Jurkat, Clone E6-1 (cell line): ENCODE measurements around the gene SH3PXD2B.
A peak's percentile ranks its signal among the peaks of the same experiment; 100 is the strongest.

ENCODE experiments used
- DNase-seq: peaks from one replicate; pipeline ENCODE4 v3.0.0-alpha.2; 2011; ENCODE audit warnings: low read depth, low spot score
- H3K4me3 ChIP-seq: 2 replicates; pipeline ENCODE4 v1.5.1; 2011; ENCODE audit warnings: mild to moderate bottlenecking, low read length, control low read depth, moderate library complexity

Gene SH3PXD2B

GRCh38 chr5:172424808-172425207 is 29.5 kb downstream of the SH3PXD2B start:
- no peak for DNase-seq
- H3K4me3 ChIP-seq, result no peak overlapping the region

GRCh38 chr5:172424111-172424490 is 30.2 kb downstream of the SH3PXD2B start:
- no peak for DNase-seq
- no peak overlapping the region for H3K4me3 ChIP-seq

GRCh38 chr5:172423379-172424110 is 30.8 kb downstream of the SH3PXD2B start:
- DNase-seq, result no peak

GRCh38 chr5:172422255-172422654 is 32.1 kb downstream of the SH3PXD2B start:
- DNase-seq, result no peak
- no peak overlapping the region for H3K4me3 ChIP-seq

More at GRCh38 chr5:172423379-172424110, 30.8 kb downstream of the SH3PXD2B start:
- H3K4me3 ChIP-seq, result no peak overlapping the region

DNA sequence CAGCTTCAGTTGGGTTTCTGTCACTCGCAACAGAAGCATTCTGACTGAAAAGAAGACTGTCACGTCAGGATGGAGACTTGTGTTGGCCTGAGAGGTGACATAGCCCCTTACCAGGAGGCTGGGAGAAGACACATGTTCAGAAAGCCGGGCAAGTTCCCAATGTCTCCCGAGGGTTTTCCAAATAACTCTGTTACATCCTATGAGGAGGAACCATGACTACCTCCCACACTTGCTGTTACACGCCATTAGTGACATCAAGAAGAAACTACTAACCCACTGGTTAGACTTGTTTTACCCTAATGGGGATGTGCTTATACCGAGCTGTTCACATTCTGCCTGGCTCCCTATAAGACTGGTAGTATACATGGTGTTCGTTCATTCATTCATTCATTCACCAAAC is 33.3 kb downstream of the SH3PXD2B start:
- no peak for DNase-seq
- no peak overlapping the region for H3K4me3 ChIP-seq

GRCh38 chr5:172420235-172420939 is 33.9 kb downstream of the SH3PXD2B start:
- DNase-seq, result peak; percentile 66
- no peak overlapping the region for H3K4me3 ChIP-seq

GRCh38 chr5:172418862-172419814 is 35.2 kb downstream of the SH3PXD2B start:
- DNase-seq, result no peak
- no peak overlapping the region for H3K4me3 ChIP-seq

DNA sequence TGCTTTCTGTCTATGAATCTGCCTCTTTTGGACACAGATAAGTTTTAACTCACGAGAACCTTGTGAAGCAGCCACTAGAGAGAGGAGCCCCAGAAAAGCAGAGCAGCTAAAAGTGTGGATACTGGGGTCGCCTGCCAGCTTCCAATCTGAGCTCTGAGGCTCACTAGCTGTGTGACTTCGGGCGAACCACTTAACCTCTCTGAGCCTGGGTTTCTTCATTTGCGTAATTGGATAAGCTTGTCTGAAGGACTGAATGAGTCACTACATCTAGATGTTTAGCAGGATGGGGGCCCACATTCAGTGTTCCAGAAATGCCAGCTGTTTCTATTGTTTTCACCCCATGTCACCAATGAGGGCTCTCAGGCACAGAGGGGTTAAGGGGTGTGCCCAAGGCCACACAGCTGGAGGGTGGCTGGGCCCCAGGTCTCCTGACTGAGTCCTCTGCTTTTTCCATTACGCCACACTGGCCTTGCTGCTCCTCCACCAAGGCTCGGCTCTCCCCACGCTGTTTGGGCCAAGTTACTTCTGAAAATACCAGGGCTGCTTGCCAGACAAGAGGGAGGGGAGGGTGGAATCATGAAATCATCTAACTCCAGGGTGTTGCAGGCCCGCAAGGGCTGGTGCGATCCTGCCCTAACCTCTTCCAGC is 36.2 kb downstream of the SH3PXD2B start:
- DNase-seq, result no peak
- no peak overlapping the region for H3K4me3 ChIP-seq

GRCh38 chr5:172417130-172417841 is 37.0 kb downstream of the SH3PXD2B start:
- DNase-seq, result no peak
- no peak overlapping the region for H3K4me3 ChIP-seq

- DNase-seq, result no peak
- H3K4me3 ChIP-seq, result no peak overlapping the region
These were observed 38.7 kb downstream of the SH3PXD2B start for GRCh38 chr5:172415362-172416275.

GRCh38 chr5:172414531-172415361 is 39.6 kb downstream of the SH3PXD2B start:
- no peak overlapping the region for H3K4me3 ChIP-seq
- DNase-seq, result no peak

- DNase-seq, result no peak
- H3K4me3 ChIP-seq, result no peak overlapping the region
These were observed 40.6 kb downstream of the SH3PXD2B start for GRCh38 chr5:172413601-172414171.

DNA sequence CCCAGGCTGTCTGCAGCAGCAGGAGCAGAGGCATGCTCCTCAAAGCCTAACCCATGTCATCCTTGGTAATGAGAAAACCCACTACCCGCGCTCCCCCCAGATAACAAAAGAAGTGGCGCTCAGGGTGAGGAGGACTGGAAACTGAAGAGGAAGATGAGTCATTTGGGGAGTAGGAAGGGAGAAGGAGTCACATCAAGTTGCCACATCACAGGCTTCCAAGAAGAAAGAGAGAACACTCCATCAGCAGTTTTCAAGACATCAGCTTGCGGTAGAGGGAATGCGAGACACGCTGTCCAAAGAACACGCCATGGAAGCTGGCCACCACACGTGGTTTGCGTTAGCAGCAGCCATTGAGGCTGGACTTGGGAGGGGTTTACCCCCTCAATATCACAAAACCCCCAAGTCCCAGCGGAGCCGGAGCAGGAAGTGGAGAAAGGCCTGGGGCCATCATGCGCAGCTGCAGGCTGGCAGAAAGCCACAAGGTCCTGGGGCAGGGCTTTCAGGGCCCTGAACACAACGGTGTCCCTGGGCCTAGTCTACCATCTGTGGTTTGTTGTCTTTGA is 41.5 kb downstream of the SH3PXD2B start:
- peak; percentile 34 for DNase-seq
- H3K4me3 ChIP-seq, result no peak overlapping the region

- no peak overlapping the region for H3K4me3 ChIP-seq
- no peak for DNase-seq
These were observed 42.7 kb downstream of the SH3PXD2B start for GRCh38 chr5:172411484-172412072.

GRCh38 chr5:172410662-172411483 is 43.5 kb downstream of the SH3PXD2B start:
- no peak for DNase-seq

More at GRCh38 chr5:172410662-172411483, 43.5 kb downstream of the SH3PXD2B start:
- no peak overlapping the region for H3K4me3 ChIP-seq
